A673 (cell line): ENCODE results near the gene TMEM26.

Experiments
- EZH2 ChIP-seq: fragments of 200-600 bp; sonication (generic); IDR thresholded peaks from 2 replicates; pipeline ENCODE4 v1.6.1; 2017; ENCODE audit warnings: borderline replicate concordance, low read depth, mild to moderate bottlenecking, mixed read lengths, antibody characterized with exemption, low read length; ENCODE audit not compliant: poor library complexity, severe bottlenecking
- TF ChIP-seq, protein P1 (sequence below): fragments of 300-800, 200-600 bp; sonication (generic); conservative IDR thresholded peaks from 2 replicates; pipeline ENCODE4 v1.5.1; 2017; ENCODE audit warnings: low read depth, mild to moderate bottlenecking, antibody characterized with exemption, low read length, moderate library complexity, mixed read lengths

DNA sequence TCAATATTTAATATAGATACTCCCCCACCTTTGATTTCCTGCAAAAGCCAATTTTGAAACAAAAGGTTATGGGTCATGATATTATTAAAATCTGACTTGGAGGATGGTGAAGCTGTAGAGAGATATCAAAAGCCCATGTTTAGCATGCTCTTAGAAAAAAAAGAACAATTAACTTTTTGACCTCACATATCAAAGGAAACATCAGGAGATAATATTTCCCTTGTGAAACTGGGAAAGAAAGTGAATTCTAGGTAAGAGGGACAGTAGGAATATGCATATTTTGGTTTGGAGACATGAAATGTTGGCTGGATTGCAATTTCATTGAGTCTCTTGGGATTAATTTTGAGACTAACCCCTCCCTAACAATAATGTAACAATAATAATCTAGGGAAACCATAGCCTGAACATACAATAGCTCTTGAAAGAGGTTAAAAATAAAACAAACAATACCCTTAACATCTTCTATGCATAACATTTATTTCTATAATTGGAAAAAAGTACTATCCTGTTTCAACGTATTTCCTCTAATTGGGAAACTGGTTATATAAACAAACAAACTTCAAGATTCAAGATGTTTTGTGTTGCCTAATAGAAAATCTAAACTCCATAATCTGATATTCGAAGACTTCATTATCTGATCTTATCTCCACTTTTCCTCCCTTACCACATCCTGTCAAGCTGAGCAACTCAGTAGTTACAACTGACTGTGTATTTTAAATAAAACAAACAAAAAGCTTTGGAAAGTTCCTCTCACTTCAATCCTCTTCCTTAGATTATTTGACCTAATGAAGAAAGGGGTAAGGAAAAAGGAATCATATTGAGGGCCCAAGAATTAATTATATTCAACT is 14.8 kb downstream of the TMEM26 start:
- TF ChIP-seq, protein P1, sequence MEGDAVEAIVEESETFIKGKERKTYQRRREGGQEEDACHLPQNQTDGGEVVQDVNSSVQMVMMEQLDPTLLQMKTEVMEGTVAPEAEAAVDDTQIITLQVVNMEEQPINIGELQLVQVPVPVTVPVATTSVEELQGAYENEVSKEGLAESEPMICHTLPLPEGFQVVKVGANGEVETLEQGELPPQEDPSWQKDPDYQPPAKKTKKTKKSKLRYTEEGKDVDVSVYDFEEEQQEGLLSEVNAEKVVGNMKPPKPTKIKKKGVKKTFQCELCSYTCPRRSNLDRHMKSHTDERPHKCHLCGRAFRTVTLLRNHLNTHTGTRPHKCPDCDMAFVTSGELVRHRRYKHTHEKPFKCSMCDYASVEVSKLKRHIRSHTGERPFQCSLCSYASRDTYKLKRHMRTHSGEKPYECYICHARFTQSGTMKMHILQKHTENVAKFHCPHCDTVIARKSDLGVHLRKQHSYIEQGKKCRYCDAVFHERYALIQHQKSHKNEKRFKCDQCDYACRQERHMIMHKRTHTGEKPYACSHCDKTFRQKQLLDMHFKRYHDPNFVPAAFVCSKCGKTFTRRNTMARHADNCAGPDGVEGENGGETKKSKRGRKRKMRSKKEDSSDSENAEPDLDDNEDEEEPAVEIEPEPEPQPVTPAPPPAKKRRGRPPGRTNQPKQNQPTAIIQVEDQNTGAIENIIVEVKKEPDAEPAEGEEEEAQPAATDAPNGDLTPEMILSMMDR: no peak
- TF ChIP-seq EZH2: no peak
